Caco-2 (cell line): ENCODE results near the gene TMEM161A. TPM values are rescaled to one million over a fixed set of nuclear protein-coding genes. Genes with fewer than 3 reads are reported as not detected.
"Not testable (repeated sequence)": the region's sequence is repeated elsewhere in the genome, so short reads cannot be mapped to it uniquely, and the experiment has no call there.

Experiments used
- BruUV-seq: library from RNA; stranded (reverse); fragments of 400-500 nt; replicated peaks from 2 replicates; lab custom pipeline; 2021; lab: Mats Ljungman, UMichigan
- CTCF ChIA-PET: fragments of 300-600 bp; sonication (Branson Sonifier 250); formaldehyde crosslinking; loops from one replicate; lab custom pipeline; 2022; ENCODE audit warnings: antibody characterized with exemption; lab: Charles Lee
- POLR2A ChIA-PET: fragments of 300-600 bp; sonication (Branson Sonifier 250); formaldehyde crosslinking; loops from one replicate; lab custom pipeline; 2022; ENCODE audit warnings: antibody characterized with exemption; lab: Charles Lee
- DNase-seq, 2 experiments: peaks; one replicate each; pipeline versions ENCODE4 v3.0.0 to v3.0.0-alpha.2; 2020 to 2022
- H3K27me3 ChIP-seq: replicated peaks from 2 replicates; pipeline ENCODE4 v1.6.0; 2011; ENCODE audit warnings: low read length; ENCODE audit not compliant: control insufficient read depth, insufficient read depth
- H3K36me3 ChIP-seq: 2 replicates; pipeline ENCODE4 v1.5.1; 2011; ENCODE audit warnings: low read length; ENCODE audit not compliant: control insufficient read depth, insufficient read depth
- H3K4me1 ChIP-seq: fragments of 250-450 bp; sonication (Bioruptor Pico); 2 replicates; pipeline ENCODE4 v1.5.1; 2020; ENCODE audit warnings: mild to moderate bottlenecking
- H3K4me3 ChIP-seq: 2 replicates; pipeline ENCODE4 v1.5.1; 2011; ENCODE audit warnings: low read depth, mild to moderate bottlenecking, control low read depth, low read length
- H3K9me3 ChIP-seq: fragments of 250-450 bp; sonication (Bioruptor Pico); 2 replicates; pipeline ENCODE4 v1.5.1; 2020; ENCODE audit warnings: mild to moderate bottlenecking, moderate library complexity
- H3K27ac Mint-ChIP-seq: one replicate; pipeline ENCODE4 v1.8.0; 2022; ENCODE audit warnings: mixed read lengths; ENCODE audit not compliant: unreplicated experiment
- H3K27me3 Mint-ChIP-seq: one replicate; pipeline ENCODE4 v1.8.0; 2022; ENCODE audit warnings: mixed read lengths; ENCODE audit not compliant: insufficient read depth, unreplicated experiment
- H3K36me3 Mint-ChIP-seq: one replicate; pipeline ENCODE4 v1.8.0; 2022; ENCODE audit warnings: mild to moderate bottlenecking, mixed read lengths; ENCODE audit not compliant: insufficient read depth, unreplicated experiment
- H3K4me1 Mint-ChIP-seq: one replicate; pipeline ENCODE4 v1.8.0; 2022; ENCODE audit warnings: low read depth, mixed read lengths; ENCODE audit not compliant: unreplicated experiment
- H3K4me3 Mint-ChIP-seq: one replicate; pipeline ENCODE4 v1.8.0; 2022; ENCODE audit warnings: mild to moderate bottlenecking, moderate library complexity, mixed read lengths; ENCODE audit not compliant: unreplicated experiment
- H3K9me3 Mint-ChIP-seq: one replicate; pipeline ENCODE4 v1.8.0; 2022; ENCODE audit warnings: mixed read lengths; ENCODE audit not compliant: unreplicated experiment
- intact Hi-C: fragments of 100-400 bp; cut with micrococcal nuclease; formaldehyde crosslinking; loops from one replicate; pipeline ENCODE4 v1.10.0; 2022; ENCODE audit not compliant: unreplicated experiment
- total RNA-seq: library from RNA; stranded (reverse); gene quantifications from 2 replicates; pipeline ENCODE4 v1.2.3, GENCODE V29; 2022
- TF ChIP-seq, protein P1 (sequence below), 2 experiments: fragments of 200-600 bp in 1 of 2; IDR thresholded peaks; 1 replicate in 1 of 2; 2 replicates in 1 of 2; pipeline versions ENCODE4 v1.5.1 to v1.8.0; 2011 to 2022; ENCODE audit warnings: antibody characterized with exemption in 1 of 2, control low read depth in 1 of 2, inconsistent platforms in 1 of 2, low read depth in 1 of 2, low read length in 1 of 2, mild to moderate bottlenecking in 1 of 2, moderate library complexity in 1 of 2; ENCODE audit not compliant: insufficient read depth in 1 of 2, severe bottlenecking in 1 of 2, unreplicated experiment in 1 of 2

Gene TMEM161A
- total RNA-seq, 1 experiment from 2014 or later = 36.9 TPM

DNA sequence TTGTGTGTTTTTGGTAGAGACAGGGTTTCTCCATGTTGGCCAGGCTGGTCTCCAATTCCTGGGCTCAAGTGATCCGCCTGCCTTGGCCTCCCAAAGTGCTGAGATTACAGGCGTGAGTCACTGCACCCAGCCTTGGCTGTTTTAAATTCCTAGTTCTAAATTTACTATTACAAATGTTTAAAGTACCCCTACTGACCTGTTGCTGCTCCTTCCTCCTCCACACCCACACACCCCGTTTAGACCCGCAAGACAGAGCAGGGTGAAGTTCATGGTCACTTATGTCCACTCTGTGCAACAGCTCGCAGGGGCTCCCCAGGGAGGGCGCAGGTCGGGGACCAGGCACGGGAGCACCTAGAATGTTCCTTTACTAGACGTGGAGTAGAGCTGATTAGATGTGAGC, 28.7 kb downstream of the TMEM161A start:
- H3K27me3 Mint-ChIP-seq = no peaks in the 10 kb centered on the region
- CTCF ChIA-PET = interaction anchor here (0.6 kb wide), 1 partner anchor 278 kb away, joined by 3 read pairs; the partner anchor contains the start of gene UPF1
- intact Hi-C loops = no loop called here

DNA sequence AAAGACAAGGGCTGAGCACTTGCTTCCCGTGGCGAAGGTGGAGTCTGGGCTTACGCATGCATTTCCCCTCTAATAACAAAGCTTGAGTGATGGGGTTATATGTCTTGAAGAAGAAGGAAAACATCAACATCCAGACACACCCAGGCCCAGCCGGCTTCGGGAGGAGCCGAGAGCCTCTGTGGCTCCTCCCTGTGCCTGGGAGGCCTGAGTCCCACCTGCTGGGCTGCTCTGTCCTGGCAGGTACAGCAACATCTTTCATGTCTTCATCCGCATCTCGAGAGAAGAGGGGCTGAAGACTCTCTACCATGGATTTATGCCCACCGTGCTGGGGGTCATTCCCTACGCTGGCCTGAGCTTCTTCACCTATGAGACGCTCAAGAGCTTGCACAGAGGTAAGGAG, 30.6 kb downstream of the TMEM161A start:
- ChIA-PET CTCF (interaction anchor here (0.6 kb wide), 1 partner anchor 12 kb away, joined by 4 read pairs; no protein-coding TSS in a partner anchor), POLR2A (no interaction called here)
- TF ChIP-seq, protein P1, sequence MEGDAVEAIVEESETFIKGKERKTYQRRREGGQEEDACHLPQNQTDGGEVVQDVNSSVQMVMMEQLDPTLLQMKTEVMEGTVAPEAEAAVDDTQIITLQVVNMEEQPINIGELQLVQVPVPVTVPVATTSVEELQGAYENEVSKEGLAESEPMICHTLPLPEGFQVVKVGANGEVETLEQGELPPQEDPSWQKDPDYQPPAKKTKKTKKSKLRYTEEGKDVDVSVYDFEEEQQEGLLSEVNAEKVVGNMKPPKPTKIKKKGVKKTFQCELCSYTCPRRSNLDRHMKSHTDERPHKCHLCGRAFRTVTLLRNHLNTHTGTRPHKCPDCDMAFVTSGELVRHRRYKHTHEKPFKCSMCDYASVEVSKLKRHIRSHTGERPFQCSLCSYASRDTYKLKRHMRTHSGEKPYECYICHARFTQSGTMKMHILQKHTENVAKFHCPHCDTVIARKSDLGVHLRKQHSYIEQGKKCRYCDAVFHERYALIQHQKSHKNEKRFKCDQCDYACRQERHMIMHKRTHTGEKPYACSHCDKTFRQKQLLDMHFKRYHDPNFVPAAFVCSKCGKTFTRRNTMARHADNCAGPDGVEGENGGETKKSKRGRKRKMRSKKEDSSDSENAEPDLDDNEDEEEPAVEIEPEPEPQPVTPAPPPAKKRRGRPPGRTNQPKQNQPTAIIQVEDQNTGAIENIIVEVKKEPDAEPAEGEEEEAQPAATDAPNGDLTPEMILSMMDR (IDR thresholded peaks at IDR 0.05; ENCODE audit: insufficient read depth in 1 of 2, low read depth in 1 of 2, low read length in 1 of 2, severe bottlenecking in 1 of 2, unreplicated experiment in 1 of 2) = no peak
- Mint-ChIP-seq H3K9me3 (no peaks in the 10 kb centered on the region), H3K36me3 (peaks cover 6% of the 10 kb centered on the region), H3K27ac (no peak overlapping the region), H3K4me1 (no peaks in the 10 kb centered on the region), H3K4me3 (no peak overlapping the region), H3K27me3 (no peaks in the 10 kb centered on the region)
- no TSS peak for BruUV-seq
- no peaks in the 10 kb centered on the region for H3K27me3 ChIP-seq
- peaks cover 16% of the 10 kb centered on the region for H3K4me1 ChIP-seq
- intact Hi-C loops = no loop called here
- H3K9me3 ChIP-seq = no peaks in the 10 kb centered on the region
- no peak overlapping the region for H3K4me3 ChIP-seq
- DNase-seq = no peak
- no peaks in the 10 kb centered on the region for H3K36me3 ChIP-seq

More for the DNA sequence above, 28.7 kb downstream of the TMEM161A start:
- Histone ChIP-seq H3K27me3 (no peaks in the 10 kb centered on the region), H3K9me3 (no peaks in the 10 kb centered on the region), H3K36me3 (no peaks in the 10 kb centered on the region), H3K4me1 (peaks cover 11% of the 10 kb centered on the region), H3K4me3 (no peak overlapping the region)
- TF ChIP-seq, protein P1 (IDR thresholded peaks at IDR 0.05; ENCODE audit: insufficient read depth in 1 of 2, low read depth in 1 of 2, low read length in 1 of 2, severe bottlenecking in 1 of 2, unreplicated experiment in 1 of 2) = no peak
- H3K9me3 Mint-ChIP-seq = no peaks in the 10 kb centered on the region
- no peaks in the 10 kb centered on the region for H3K4me1 Mint-ChIP-seq
- POLR2A ChIA-PET = no interaction called here
- no peak overlapping the region for H3K4me3 Mint-ChIP-seq
- no TSS peak for BruUV-seq
- DNase-seq = no peak
- no peak overlapping the region for H3K27ac Mint-ChIP-seq
- H3K36me3 Mint-ChIP-seq = peaks cover 6% of the 10 kb centered on the region

- H3K36me3 ChIP-seq, H3K4me3 ChIP-seq, H3K9me3 Mint-ChIP-seq, POLR2A ChIA-PET, BruUV-seq, intact Hi-C loops, H3K4me1 Mint-ChIP-seq, H3K27me3 Mint-ChIP-seq, H3K27ac Mint-ChIP-seq, DNase-seq, H3K4me3 Mint-ChIP-seq, H3K27me3 ChIP-seq, H3K36me3 Mint-ChIP-seq, H3K9me3 ChIP-seq: not testable (repeated sequence)
- peaks cover 16% of the 10 kb centered on the region for H3K4me1 ChIP-seq
- CTCF ChIA-PET = interaction anchor here (0.7 kb wide), 1 partner anchor 44 kb away, joined by 3 read pairs; no protein-coding TSS in a partner anchor
Measured at GRCh38 chr19:19106938-19107337, 31.3 kb downstream of the TMEM161A start.
